Body of pancreas (tissue), 4 donors: ENCODE measurements around the gene FBXL14.

Experiments used
- POLR2A ChIP-seq, 3 donors: fragments of 450-650 bp; IDR thresholded peaks; one replicate each; pipeline ENCODE4 v1.6.1; 2016; ENCODE audit warnings: antibody characterized with exemption in 3 of 3, mild to moderate bottlenecking in 2 of 3
- TF ChIP-seq, protein P1 (sequence below), 7 experiments: fragments of 450-650 bp in 4 of 7; fragments of 200-600 bp in 3 of 7; sonication (generic) in 3 of 7; IDR thresholded peaks; one replicate each; pipeline ENCODE4 v1.5.1; 2016 to 2019; ENCODE audit warnings: antibody characterized with exemption in 7 of 7

DNA sequence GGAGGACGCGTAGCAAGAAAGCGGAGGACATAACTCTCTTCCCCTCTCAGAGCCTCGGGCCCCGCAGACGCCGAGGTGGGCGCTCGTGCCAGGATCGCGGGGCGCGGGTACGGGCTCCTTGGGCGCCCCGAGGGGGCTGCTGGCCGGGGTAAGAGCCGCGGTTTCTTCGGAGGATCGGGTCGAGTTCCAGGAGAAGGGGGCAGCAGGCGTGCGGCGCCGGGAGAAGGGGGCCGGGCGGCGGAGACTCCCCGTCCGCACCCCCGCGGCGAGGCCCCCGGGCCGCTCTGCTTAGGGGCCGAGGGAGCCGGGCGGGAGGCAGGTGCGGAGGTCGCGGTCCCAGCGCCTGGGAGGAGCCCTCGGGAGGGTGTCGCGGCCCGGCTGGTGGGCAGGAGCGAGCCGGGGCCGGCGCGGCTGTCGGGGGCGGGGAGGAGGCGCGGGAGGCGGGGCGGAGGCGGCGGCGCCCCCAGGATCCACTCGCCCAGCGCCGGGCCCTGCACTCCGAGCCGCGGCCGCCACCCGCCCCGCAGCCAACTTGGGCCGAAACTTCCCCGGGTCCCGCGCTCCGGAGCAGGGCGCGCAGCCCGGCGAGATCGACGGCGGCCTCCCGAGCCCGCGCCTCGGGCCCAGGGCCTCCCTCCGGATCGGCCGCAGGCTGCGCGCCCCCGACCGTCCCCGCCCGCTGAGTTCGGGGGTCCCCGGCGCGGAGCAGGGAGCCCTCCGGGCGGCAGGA lies 64.4 kb downstream of the FBXL14 start:
- no peak for TF ChIP-seq POLR2A (IDR thresholded peaks at IDR 0.05)
- TF ChIP-seq, protein P1, sequence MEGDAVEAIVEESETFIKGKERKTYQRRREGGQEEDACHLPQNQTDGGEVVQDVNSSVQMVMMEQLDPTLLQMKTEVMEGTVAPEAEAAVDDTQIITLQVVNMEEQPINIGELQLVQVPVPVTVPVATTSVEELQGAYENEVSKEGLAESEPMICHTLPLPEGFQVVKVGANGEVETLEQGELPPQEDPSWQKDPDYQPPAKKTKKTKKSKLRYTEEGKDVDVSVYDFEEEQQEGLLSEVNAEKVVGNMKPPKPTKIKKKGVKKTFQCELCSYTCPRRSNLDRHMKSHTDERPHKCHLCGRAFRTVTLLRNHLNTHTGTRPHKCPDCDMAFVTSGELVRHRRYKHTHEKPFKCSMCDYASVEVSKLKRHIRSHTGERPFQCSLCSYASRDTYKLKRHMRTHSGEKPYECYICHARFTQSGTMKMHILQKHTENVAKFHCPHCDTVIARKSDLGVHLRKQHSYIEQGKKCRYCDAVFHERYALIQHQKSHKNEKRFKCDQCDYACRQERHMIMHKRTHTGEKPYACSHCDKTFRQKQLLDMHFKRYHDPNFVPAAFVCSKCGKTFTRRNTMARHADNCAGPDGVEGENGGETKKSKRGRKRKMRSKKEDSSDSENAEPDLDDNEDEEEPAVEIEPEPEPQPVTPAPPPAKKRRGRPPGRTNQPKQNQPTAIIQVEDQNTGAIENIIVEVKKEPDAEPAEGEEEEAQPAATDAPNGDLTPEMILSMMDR (IDR thresholded peaks at IDR 0.05): no peak
